Pons (tissue), 1 donor: ENCODE data around the gene UBE2QL1.

Source experiments
- DNase-seq: peaks from one replicate; pipeline ENCODE4 v3.0.0-alpha.2; 2016; ENCODE audit warnings: low spot score

Gene UBE2QL1

GRCh38 chr5:6448622-6449464 is at the start of gene UBE2QL1:
Gene UBE2QL1 (plus strand): TSS chr5:6448859. CDS start chr5:6448894, 35 bp downstream.
- DNase-seq: no peak

- no peak for DNase-seq
Measured at GRCh38 chr5:6399980-6400910, 48.4 kb upstream of the UBE2QL1 start.

GRCh38 chr5:6401410-6401809 is 47.2 kb upstream of the UBE2QL1 start:
- no peak for DNase-seq

- DNase-seq: no peak
Measured at GRCh38 chr5:6402939-6403338, 45.7 kb upstream of the UBE2QL1 start.

- DNase-seq: no peak
Measured at GRCh38 chr5:6403416-6403815, 45.2 kb upstream of the UBE2QL1 start.

- no peak for DNase-seq
Measured at GRCh38 chr5:6404129-6404528, 44.5 kb upstream of the UBE2QL1 start.

GRCh38 chr5:6405591-6405990 is 43.1 kb upstream of the UBE2QL1 start:
- DNase-seq: no peak

GRCh38 chr5:6407558-6408259 is 41.0 kb upstream of the UBE2QL1 start:
- no peak for DNase-seq

GRCh38 chr5:6408260-6408596 is 40.4 kb upstream of the UBE2QL1 start:
- DNase-seq: no peak

- no peak for DNase-seq
Measured at GRCh38 chr5:6408627-6409446, 39.8 kb upstream of the UBE2QL1 start.

- no peak for DNase-seq
Measured at GRCh38 chr5:6410421-6410820, 38.2 kb upstream of the UBE2QL1 start.

GRCh38 chr5:6411141-6411540 is 37.5 kb upstream of the UBE2QL1 start:
- no peak for DNase-seq

- DNase-seq: no peak
Measured at GRCh38 chr5:6412811-6413210, 35.8 kb upstream of the UBE2QL1 start.

- DNase-seq: no peak
Measured at GRCh38 chr5:6417657-6418056, 31.0 kb upstream of the UBE2QL1 start.

- DNase-seq: no peak
Measured at GRCh38 chr5:6418679-6419276, 29.9 kb upstream of the UBE2QL1 start.

GRCh38 chr5:6419340-6419852 is 29.3 kb upstream of the UBE2QL1 start:
- no peak for DNase-seq

- DNase-seq: no peak
Measured at GRCh38 chr5:6423327-6424109, 25.1 kb upstream of the UBE2QL1 start.

- no peak for DNase-seq
Measured at GRCh38 chr5:6424110-6424659, 24.5 kb upstream of the UBE2QL1 start.

GRCh38 chr5:6424700-6425099 is 24.0 kb upstream of the UBE2QL1 start:
- no peak for DNase-seq

GRCh38 chr5:6427694-6428093 is 21.0 kb upstream of the UBE2QL1 start:
- DNase-seq: no peak
